Tibial nerve (tissue), 4 donors: ENCODE data around the gene SIRPA. TPM values are rescaled to one million over a fixed set of nuclear protein-coding genes. Genes with fewer than 3 reads are reported as not detected.

Experiments
- DNase-seq, 2 donors: peaks; one replicate each; pipeline ENCODE4 v3.0.0-alpha.2; 2019; ENCODE audit warnings: low spot score in 2 of 2
- H3K27ac ChIP-seq, 4 donors: fragments of 200-600 bp; sonication (generic) in 3 of 4; one replicate each; pipeline ENCODE4 v1.5.1; 2017 to 2019; ENCODE audit warnings: mild to moderate bottlenecking in 1 of 4
- H3K27me3 ChIP-seq, 2 donors: fragments of 200-600 bp; sonication (generic) in 1 of 2; one replicate each; pipeline versions ENCODE4 v1.5.1 to v1.6.0; 2017 to 2019
- H3K36me3 ChIP-seq, 3 donors: fragments of 200-600 bp; sonication (generic); one replicate each; pipeline ENCODE4 v1.5.1; 2018 to 2019
- H3K4me1 ChIP-seq, 4 donors: fragments of 200-600 bp; sonication (generic) in 3 of 4; one replicate each; pipeline ENCODE4 v1.5.1; 2017 to 2019
- H3K4me3 ChIP-seq, 4 donors: fragments of 200-600 bp; sonication (generic) in 3 of 4; one replicate each; pipeline ENCODE4 v1.5.1; 2017 to 2019; ENCODE audit warnings: mild to moderate bottlenecking in 1 of 4, moderate library complexity in 1 of 4
- H3K9me3 ChIP-seq, 4 donors: fragments of 200-600 bp; sonication (generic) in 3 of 4; one replicate each; pipeline ENCODE4 v1.5.1; 2017 to 2019
- CTCF ChIP-seq, 5 experiments: fragments of 200-600 bp in 3 of 5; fragments of 450-650 bp in 2 of 5; sonication (generic) in 3 of 5; IDR thresholded peaks; one replicate each; pipeline ENCODE4 v1.5.1; 2016 to 2019; ENCODE audit warnings: antibody characterized with exemption in 5 of 5, mild to moderate bottlenecking in 3 of 5, moderate library complexity in 2 of 5
- EP300 ChIP-seq, 2 donors: sonication (generic); formaldehyde crosslinking; IDR thresholded peaks; one replicate each; pipeline ENCODE4 v1.6.1; 2017; ENCODE audit warnings: antibody characterized with exemption in 2 of 2, mild to moderate bottlenecking in 1 of 2
- POLR2A ChIP-seq, 2 donors: fragments of 450-650 bp; IDR thresholded peaks; one replicate each; pipeline ENCODE4 v1.6.1; 2017; ENCODE audit warnings: antibody characterized with exemption in 2 of 2, mild to moderate bottlenecking in 2 of 2, moderate library complexity in 2 of 2
- WGBS, 2 donors: methylation state at CpG; one replicate each; pipeline ENCODE4 v1.1.5; 2018; 5-methylcytosine and 5-hydroxymethylcytosine counted together
- total RNA-seq, 4 donors: library from RNA; depleted of rRNA; stranded (reverse); fragments of >200 nt; gene quantifications; one replicate each; pipeline ENCODE4 v1.1.0, GENCODE V29; 2016

SIRPA gene
- total RNA-seq, 4 donors from 2014 or later: 31.7 to 53.0 (median 41.1) TPM

GRCh38 chr20:1880529-1881239 is 14.5 kb upstream of the SIRPA start:
- Histone ChIP-seq H3K4me3 (no peak overlapping the region), H3K9me3 (no peaks in the 10 kb centered on the region), H3K27me3 (peaks cover 0 to 20% of the 10 kb centered on the region in 2 donors), H3K36me3 (no peaks in the 10 kb centered on the region), H3K4me1 (peaks cover 0 to 25% (median 5%) of the 10 kb centered on the region in 4 donors), H3K27ac (no peak overlapping the region)
- no peak for TF ChIP-seq POLR2A (IDR thresholded peaks at IDR 0.05)
- 71 to 81% methylated on average over 6 of the region's 6 CpGs for WGBS, 2 donors
- no peak for DNase-seq

GRCh38 chr20:1881240-1881835 is 13.9 kb upstream of the SIRPA start:
- no peak for DNase-seq
- TF ChIP-seq EP300 (IDR thresholded peaks at IDR 0.05): no peak
- no peak for TF ChIP-seq CTCF (IDR thresholded peaks at IDR 0.05)
- no peak for TF ChIP-seq POLR2A (IDR thresholded peaks at IDR 0.05)
- Histone ChIP-seq H3K36me3 (no peaks in the 10 kb centered on the region), H3K27ac (no peak overlapping the region), H3K4me3 (no peak overlapping the region), H3K9me3 (no peaks in the 10 kb centered on the region), H3K4me1 (peaks cover 0 to 25% (median 5%) of the 10 kb centered on the region in 4 donors), H3K27me3 (peaks cover 0 to 23% of the 10 kb centered on the region in 2 donors)
- 35 to 38% methylated on average over 12 of the region's 12 CpGs for WGBS, 2 donors

- TF ChIP-seq EP300 (IDR thresholded peaks at IDR 0.05) (no peak), CTCF (IDR thresholded peaks at IDR 0.05) (no peak), POLR2A (IDR thresholded peaks at IDR 0.05) (no peak)
- no peak for DNase-seq
- H3K4me3 ChIP-seq: no peak overlapping the region
- peaks cover 0 to 23% of the 10 kb centered on the region in 2 donors for H3K27me3 ChIP-seq
- H3K27ac ChIP-seq: no peak overlapping the region
- 82 to 87% methylated on average over 8 of the region's 8 CpGs for WGBS, 2 donors
- no peaks in the 10 kb centered on the region for H3K36me3 ChIP-seq
- H3K9me3 ChIP-seq: no peaks in the 10 kb centered on the region
- H3K4me1 ChIP-seq: peaks cover 0 to 30% (median 5%) of the 10 kb centered on the region in 4 donors
Observed at GRCh38 chr20:1882026-1882425, 13.2 kb upstream of the SIRPA start.

GRCh38 chr20:1883986-1884385 is 11.2 kb upstream of the SIRPA start:
- no peak for DNase-seq
- Histone ChIP-seq H3K27me3 (peaks cover 0 to 25% of the 10 kb centered on the region in 2 donors), H3K36me3 (no peaks in the 10 kb centered on the region), H3K27ac (no peak overlapping the region), H3K4me3 (no peak overlapping the region), H3K4me1 (peaks cover 0 to 35% (median 5%) of the 10 kb centered on the region in 4 donors), H3K9me3 (no peaks in the 10 kb centered on the region)
- no peak for TF ChIP-seq CTCF (IDR thresholded peaks at IDR 0.05)
- TF ChIP-seq EP300 (IDR thresholded peaks at IDR 0.05): no peak
- TF ChIP-seq POLR2A (IDR thresholded peaks at IDR 0.05): no peak
- 28 to 33% methylated on average over 9 of the region's 9 CpGs for WGBS, 2 donors

- Histone ChIP-seq H3K27ac (no peak overlapping the region), H3K9me3 (no peaks in the 10 kb centered on the region), H3K4me3 (no peak overlapping the region), H3K27me3 (peaks cover 0 to 27% of the 10 kb centered on the region in 2 donors), H3K4me1 (peaks cover 0 to 38% (median 5%) of the 10 kb centered on the region in 4 donors), H3K36me3 (no peaks in the 10 kb centered on the region)
- WGBS, 2 donors: 82 to 83% methylated on average over 4 of the region's 4 CpGs
- TF ChIP-seq CTCF (IDR thresholded peaks at IDR 0.05) (no peak), POLR2A (IDR thresholded peaks at IDR 0.05) (no peak), EP300 (IDR thresholded peaks at IDR 0.05) (no peak)
- no peak for DNase-seq
Observed at GRCh38 chr20:1885254-1885653, 10.0 kb upstream of the SIRPA start.
